Liver (tissue), 9 donors: ENCODE data around the gene KAZN. TPM values are rescaled to one million over a fixed set of nuclear protein-coding genes. Genes with fewer than 3 reads are reported as not detected.

ENCODE experiments used
- DNase-seq: peaks from one replicate; pipeline ENCODE4 v3.0.0-alpha.2; 2017; ENCODE audit warnings: low spot score
- H3K27ac ChIP-seq, 2 donors: one replicate each; pipeline ENCODE4 v1.7.0; 2013; ENCODE audit warnings: inconsistent platforms in 2 of 2, low read length in 2 of 2, control low read depth in 1 of 2, low read depth in 1 of 2, mild to moderate bottlenecking in 1 of 2
- H3K27me3 ChIP-seq, 4 donors: one replicate each; pipeline versions ENCODE4 v1.6.1 to v1.7.0; 2013; ENCODE audit warnings: low read length in 3 of 4, inconsistent platforms in 1 of 4, mild to moderate bottlenecking in 1 of 4, moderate library complexity in 1 of 4; ENCODE audit not compliant: control insufficient read depth in 4 of 4, insufficient read depth in 4 of 4
- H3K36me3 ChIP-seq, 4 donors: one replicate each; pipeline versions ENCODE4 v1.6.1 to v1.7.0; 2013; ENCODE audit warnings: low read length in 3 of 4, mild to moderate bottlenecking in 3 of 4, low read depth in 1 of 4, moderate library complexity in 1 of 4; ENCODE audit not compliant: control insufficient read depth in 4 of 4, insufficient read depth in 3 of 4
- H3K4me1 ChIP-seq, 4 donors: one replicate each; pipeline versions ENCODE4 v1.6.1 to v1.7.0; 2013; ENCODE audit warnings: low read length in 3 of 4, mild to moderate bottlenecking in 3 of 4, moderate library complexity in 1 of 4; ENCODE audit not compliant: control insufficient read depth in 4 of 4, insufficient read depth in 4 of 4
- H3K4me3 ChIP-seq, 3 donors: one replicate each; pipeline versions ENCODE4 v1.6.1 to v1.7.0; 2013; ENCODE audit warnings: low read length in 3 of 3, control low read depth in 1 of 3, low read depth in 1 of 3, mild to moderate bottlenecking in 1 of 3
- H3K9ac ChIP-seq, 2 donors: one replicate each; pipeline ENCODE4 v1.7.0; 2013; ENCODE audit warnings: low read length in 2 of 2, mild to moderate bottlenecking in 2 of 2, moderate library complexity in 2 of 2, control low read depth in 1 of 2, low read depth in 1 of 2
- H3K9me3 ChIP-seq, 4 donors: one replicate each; pipeline versions ENCODE4 v1.6.1 to v1.7.0; 2013; ENCODE audit warnings: low read length in 3 of 4; ENCODE audit not compliant: control insufficient read depth in 4 of 4
- EGR1 ChIP-seq, 2 donors: IDR thresholded peaks; 2 replicates each; pipeline ENCODE4 v1.6.1; 2016 to 2018; ENCODE audit warnings: antibody characterized with exemption in 2 of 2, low read depth in 2 of 2
- FOXA1 ChIP-seq: IDR thresholded peaks from 2 replicates; pipeline ENCODE4 v1.6.1; 2016; ENCODE audit warnings: antibody characterized with exemption
- FOXA2 ChIP-seq: IDR thresholded peaks from 2 replicates; pipeline ENCODE4 v1.6.1; 2016; ENCODE audit warnings: antibody characterized with exemption
- GABPA ChIP-seq, 2 donors: IDR thresholded peaks in 1 of 2; conservative IDR thresholded peaks in 1 of 2; 2 replicates each; pipeline ENCODE4 v1.6.1; 2016; ENCODE audit warnings: antibody characterized with exemption in 2 of 2, mild to moderate bottlenecking in 1 of 2, moderate library complexity in 1 of 2
- HNF4A ChIP-seq, 2 donors: conservative IDR thresholded peaks; 2 replicates each; pipeline ENCODE4 v1.6.1; 2016; ENCODE audit warnings: antibody characterized with exemption in 2 of 2, mild to moderate bottlenecking in 2 of 2
- HNF4G ChIP-seq: IDR thresholded peaks from 2 replicates; pipeline ENCODE4 v1.6.1; 2016; ENCODE audit warnings: antibody characterized with exemption
- NR2F2 ChIP-seq: IDR thresholded peaks from 2 replicates; pipeline ENCODE4 v1.6.1; 2016; ENCODE audit warnings: antibody characterized with exemption
- RXRA ChIP-seq, 2 donors: IDR thresholded peaks; 2 replicates each; pipeline ENCODE4 v1.6.1; 2017 to 2018; ENCODE audit warnings: antibody characterized with exemption in 2 of 2, mild to moderate bottlenecking in 1 of 2
- SP1 ChIP-seq: IDR thresholded peaks from 2 replicates; pipeline ENCODE4 v1.6.1; 2018; ENCODE audit warnings: antibody characterized with exemption, mild to moderate bottlenecking
- YY1 ChIP-seq: IDR thresholded peaks from 2 replicates; pipeline ENCODE4 v1.6.1; 2016; ENCODE audit warnings: antibody characterized with exemption, mild to moderate bottlenecking
- ZBTB33 ChIP-seq: IDR thresholded peaks from 2 replicates; pipeline ENCODE4 v1.6.1; 2016; ENCODE audit warnings: antibody characterized with exemption
- WGBS: extraction: QIAGEN DNeasy Blood & Tissue Kit; methylation state at CpG from one replicate; pipeline ENCODE4 v1.1.7; 2013; 5-methylcytosine and 5-hydroxymethylcytosine counted together
- polyA plus RNA-seq, 2 donors: library from polyadenylated mRNA; stranded (reverse) in 1 of 2; unstranded in 1 of 2; fragments of 200-250 nt in 1 of 2; fragments of >200 nt in 1 of 2; fragmentation: Nextera tagmentation in 1 of 2; extraction: Ambion mirVana in 1 of 2; gene quantifications; one replicate each; pipeline versions ENCODE4 v1.2.1 to v1.2.3, GENCODE V29; 2013 to 2015
- total RNA-seq, 2 donors: library from RNA; depleted of rRNA; stranded (reverse); fragments of >200 nt; gene quantifications; one replicate each; pipeline ENCODE4 v1.2.3, GENCODE V29; 2014
- donor health status: healthy.
- donor health status: healthy.
- donor health status: healthy.
- donor health status: healthy.
- donor health status: healthy.

KAZN gene
- total and polyA plus RNA-seq, 4 donors = 1.9 to 6.9 (median 2.4) TPM

- TF ChIP-seq HNF4A (conservative IDR thresholded peaks at IDR 0.05) = no peak
These were observed 202.1 kb downstream of the KAZN start (continued) for GRCh38 chr1:14800500-14801076.

- H3K9ac ChIP-seq = no peak overlapping the region
- TF ChIP-seq SP1 (no peak), RXRA (IDR thresholded peaks at IDR 0.05) (no peak), ZBTB33 (no peak)
- no peaks in the 10 kb centered on the region for H3K36me3 ChIP-seq
These were observed 204.7 kb downstream of the KAZN start for GRCh38 chr1:14803002-14803789.

GRCh38 chr1:14804626-14805025 is 206.1 kb downstream of the KAZN start:
- no peak overlapping the region for H3K9ac ChIP-seq
- H3K4me1 ChIP-seq = no peaks in the 10 kb centered on the region
- no peaks in the 10 kb centered on the region for H3K36me3 ChIP-seq
- 60% methylated on average over 5 of the region's 5 CpGs for WGBS
- no peak for DNase-seq
- peaks cover 8 to 18% (median 16%) of the 10 kb centered on the region in 4 donors for H3K9me3 ChIP-seq
- H3K4me3 ChIP-seq = no peak overlapping the region
- no peaks in the 10 kb centered on the region for H3K27me3 ChIP-seq
- H3K27ac ChIP-seq = no peak overlapping the region
- TF ChIP-seq YY1 (no peak), FOXA2 (no peak), NR2F2 (no peak), FOXA1 (no peak), RXRA (IDR thresholded peaks at IDR 0.05) (no peak), HNF4G (no peak), HNF4A (conservative IDR thresholded peaks at IDR 0.05) (no peak), SP1 (no peak)

More at GRCh38 chr1:14803002-14803789, 204.7 kb downstream of the KAZN start:
- Histone ChIP-seq H3K27ac (no peak overlapping the region), H3K27me3 (no peaks in the 10 kb centered on the region), H3K4me1 (no peaks in the 10 kb centered on the region), H3K4me3 (no peak overlapping the region), H3K9me3 (peaks cover 8 to 16% (median 14%) of the 10 kb centered on the region in 4 donors)
- no peak for DNase-seq
- 82% methylated on average over 19 of the region's 19 CpGs for WGBS

GRCh38 chr1:14806772-14807171 is 208.3 kb downstream of the KAZN start:
- H3K9ac ChIP-seq = no peak overlapping the region
- 76% methylated on average over 2 of the region's 2 CpGs for WGBS
- TF ChIP-seq RXRA (IDR thresholded peaks at IDR 0.05) = no peak
- no peak for TF ChIP-seq GABPA (IDR thresholded peaks at IDR 0.05 in 1 of 2, conservative IDR thresholded peaks at IDR 0.05 in 1 of 2)
- no peak for TF ChIP-seq HNF4A (conservative IDR thresholded peaks at IDR 0.05)
- no peak for TF ChIP-seq ZBTB33
- no peak for TF ChIP-seq YY1
- no peak for TF ChIP-seq NR2F2
- no peak for TF ChIP-seq EGR1 (IDR thresholded peaks at IDR 0.05; ENCODE audit: low read depth in 2 of 2)

More at GRCh38 chr1:14806772-14807171, 208.3 kb downstream of the KAZN start:
- H3K9me3 ChIP-seq = peaks cover 8 to 18% (median 16%) of the 10 kb centered on the region in 4 donors
- no peak overlapping the region for H3K4me3 ChIP-seq
- DNase-seq = no peak
- H3K4me1 ChIP-seq = no peaks in the 10 kb centered on the region
- H3K36me3 ChIP-seq = no peaks in the 10 kb centered on the region
- no peaks in the 10 kb centered on the region for H3K27me3 ChIP-seq
- H3K27ac ChIP-seq = no peak overlapping the region
